ENCODE results near the gene ZCCHC14. TPM values are rescaled to one million over a fixed set of nuclear protein-coding genes. Genes with fewer than 3 reads are reported as not detected.

The ZCCHC14 gene
- total RNA-seq, 1 experiment from 2014 or later, result 33.1 TPM

GRCh38 chr16:87474017-87474416 lies 18.8 kb downstream of the ZCCHC14 start:
- BruUV-seq (replicated peaks), result no TSS peak
- Mint-ChIP-seq H3K4me3 (ENCODE audit: unreplicated experiment) (no peak overlapping the region), H3K27ac (ENCODE audit: unreplicated experiment) (no peak overlapping the region)

GRCh38 chr16:87472935-87473334 lies 19.9 kb downstream of the ZCCHC14 start:
- CTCF ChIA-PET, result no interaction called here
- no peak overlapping the region for H3K27ac Mint-ChIP-seq (ENCODE audit: unreplicated experiment)
- H3K4me1 Mint-ChIP-seq (ENCODE audit: low read depth, unreplicated experiment), result peaks cover 20% of the 10 kb centered on the region

More at GRCh38 chr16:87474017-87474416, 18.8 kb downstream of the ZCCHC14 start:
- POLR2A ChIA-PET, result interaction anchor here (0.6 kb wide), 1 partner anchor 105 kb away, joined by 3 read pairs; no protein-coding TSS in a partner anchor
- no peak for TF ChIP-seq CTCF (IDR thresholded peaks at IDR 0.05; ENCODE audit: insufficient read depth in 1 of 2, low read depth in 1 of 2, low read length in 1 of 2, severe bottlenecking in 1 of 2, unreplicated experiment in 1 of 2)
- Histone ChIP-seq H3K4me1 (peaks cover 22% of the 10 kb centered on the region), H3K9me3 (no peaks in the 10 kb centered on the region), H3K27me3 (replicated peaks; ENCODE audit: control insufficient read depth, insufficient read depth, low read length) (no peaks in the 10 kb centered on the region), H3K36me3 (ENCODE audit: control insufficient read depth, insufficient read depth, low read length) (no peaks in the 10 kb centered on the region), H3K4me3 (ENCODE audit: low read depth, low read length) (no peak overlapping the region)
- H3K27me3 Mint-ChIP-seq (ENCODE audit: insufficient read depth, unreplicated experiment), result no peaks in the 10 kb centered on the region
- CTCF ChIA-PET, result no interaction called here
- H3K4me1 Mint-ChIP-seq (ENCODE audit: low read depth, unreplicated experiment), result peaks cover 22% of the 10 kb centered on the region
- peaks cover 12% of the 10 kb centered on the region for H3K36me3 Mint-ChIP-seq (ENCODE audit: insufficient read depth, unreplicated experiment)
- intact Hi-C loops (cut with micrococcal nuclease; ENCODE audit: unreplicated experiment), result no loop called here
- no peak for DNase-seq
- no peaks in the 10 kb centered on the region for H3K9me3 Mint-ChIP-seq (ENCODE audit: unreplicated experiment)

DNA sequence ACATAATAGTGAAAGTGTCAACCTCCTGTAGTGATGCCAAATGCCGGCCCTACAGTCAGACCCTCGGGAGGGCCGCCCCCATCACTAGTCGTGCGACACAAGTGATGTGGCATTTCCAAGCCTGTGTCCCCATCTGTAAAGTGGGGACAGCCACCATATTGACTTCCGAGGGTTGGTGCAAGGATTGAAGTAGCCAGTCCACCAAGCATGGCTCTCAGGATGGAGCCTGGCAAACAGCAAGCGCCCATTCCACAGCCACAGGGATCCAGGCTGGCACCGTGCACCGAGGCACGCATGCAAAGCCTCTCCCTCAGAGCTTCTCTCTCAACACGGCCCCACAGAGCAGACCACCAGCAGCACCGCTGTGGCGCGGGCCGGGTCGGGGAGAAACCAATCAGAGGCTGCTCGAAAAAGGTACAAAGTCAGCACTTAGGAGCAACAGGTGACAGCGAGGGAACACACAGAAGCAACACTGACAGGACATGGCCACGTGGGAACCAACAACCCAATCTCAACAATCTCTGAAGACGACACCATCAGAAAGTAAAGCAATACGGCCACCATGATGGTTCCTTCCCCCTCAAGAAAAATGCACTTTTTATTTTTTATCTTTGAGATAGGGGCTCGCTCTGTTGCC lies 20.6 kb downstream of the ZCCHC14 start:
- CTCF ChIA-PET, result no interaction called here
- no TSS peak for BruUV-seq (replicated peaks)
- POLR2A ChIA-PET, result no interaction called here
- Mint-ChIP-seq H3K27ac (ENCODE audit: unreplicated experiment) (no peak overlapping the region), H3K4me1 (ENCODE audit: low read depth, unreplicated experiment) (peaks cover 15% of the 10 kb centered on the region), H3K27me3 (ENCODE audit: insufficient read depth, unreplicated experiment) (no peaks in the 10 kb centered on the region), H3K4me3 (ENCODE audit: unreplicated experiment) (no peak overlapping the region), H3K36me3 (ENCODE audit: insufficient read depth, unreplicated experiment) (peaks cover 12% of the 10 kb centered on the region), H3K9me3 (ENCODE audit: unreplicated experiment) (no peaks in the 10 kb centered on the region)
- peaks cover 22% of the 10 kb centered on the region for H3K4me1 ChIP-seq
- DNase-seq, result no peak
- intact Hi-C loops (cut with micrococcal nuclease; ENCODE audit: unreplicated experiment), result no loop called here
- H3K36me3 ChIP-seq (ENCODE audit: control insufficient read depth, insufficient read depth, low read length), result no peaks in the 10 kb centered on the region
- TF ChIP-seq CTCF (IDR thresholded peaks at IDR 0.05; ENCODE audit: insufficient read depth in 1 of 2, low read depth in 1 of 2, low read length in 1 of 2, severe bottlenecking in 1 of 2, unreplicated experiment in 1 of 2), result no peak
- no peaks in the 10 kb centered on the region for H3K27me3 ChIP-seq (replicated peaks; ENCODE audit: control insufficient read depth, insufficient read depth, low read length)
- H3K9me3 ChIP-seq, result no peaks in the 10 kb centered on the region
- no peak overlapping the region for H3K4me3 ChIP-seq (ENCODE audit: low read depth, low read length)

More at GRCh38 chr16:87472935-87473334, 19.9 kb downstream of the ZCCHC14 start:
- POLR2A ChIA-PET, result no interaction called here
- DNase-seq, result no peak
- Mint-ChIP-seq H3K9me3 (ENCODE audit: unreplicated experiment) (no peaks in the 10 kb centered on the region), H3K27me3 (ENCODE audit: insufficient read depth, unreplicated experiment) (no peaks in the 10 kb centered on the region), H3K36me3 (ENCODE audit: insufficient read depth, unreplicated experiment) (peaks cover 12% of the 10 kb centered on the region), H3K4me3 (ENCODE audit: unreplicated experiment) (no peak overlapping the region)
- no peak for TF ChIP-seq CTCF (IDR thresholded peaks at IDR 0.05; ENCODE audit: insufficient read depth in 1 of 2, low read depth in 1 of 2, low read length in 1 of 2, severe bottlenecking in 1 of 2, unreplicated experiment in 1 of 2)
- peaks cover 22% of the 10 kb centered on the region for H3K4me1 ChIP-seq
- intact Hi-C loops (cut with micrococcal nuclease; ENCODE audit: unreplicated experiment), result no loop called here
- no peaks in the 10 kb centered on the region for H3K9me3 ChIP-seq
- H3K27me3 ChIP-seq (replicated peaks; ENCODE audit: control insufficient read depth, insufficient read depth, low read length), result no peaks in the 10 kb centered on the region
- no TSS peak for BruUV-seq (replicated peaks)
- no peaks in the 10 kb centered on the region for H3K36me3 ChIP-seq (ENCODE audit: control insufficient read depth, insufficient read depth, low read length)
- no peak overlapping the region for H3K4me3 ChIP-seq (ENCODE audit: low read depth, low read length)

Data from Caco-2 (cell line).